PC-9 (cell line): ENCODE data around the gene LRMDA.

ENCODE experiments used
- CTCF ChIP-seq: fragments of 200-600 bp; sonication (generic); conservative IDR thresholded peaks from 2 replicates; pipeline ENCODE4 v1.6.1; 2017; ENCODE audit warnings: mixed run types, antibody characterized with exemption, mild to moderate bottlenecking, moderate library complexity
- EZH2 ChIP-seq: fragments of 200-600 bp; sonication (generic); IDR thresholded peaks from 2 replicates; pipeline ENCODE4 v1.8.0; 2017; ENCODE audit warnings: antibody characterized with exemption, low read depth

GRCh38 chr10:76301211-76301610 is 869.8 kb downstream of the LRMDA start:
- TF ChIP-seq CTCF (no peak), EZH2 (no peak)
